Kidney epithelial cell (primary cell): Measurements from ENCODE around the gene SMYD2. TPM values are rescaled to one million over a fixed set of nuclear protein-coding genes. Genes with fewer than 3 reads are reported as not detected.

Experiments
- DNase-seq: peaks from one replicate; pipeline ENCODE4 v3.0.0-alpha.2; 2010; ENCODE audit warnings: low read depth
- H3K27me3 ChIP-seq: 2 replicates; pipeline ENCODE4 v1.6.0; 2011; ENCODE audit warnings: low read length; ENCODE audit not compliant: control insufficient read depth, insufficient read depth
- H3K36me3 ChIP-seq: 2 replicates; pipeline ENCODE4 v1.5.1; 2011; ENCODE audit warnings: low read length; ENCODE audit not compliant: control insufficient read depth, insufficient read depth
- H3K4me3 ChIP-seq: 2 replicates; pipeline ENCODE4 v1.5.1; 2011; ENCODE audit warnings: low read depth, mild to moderate bottlenecking, control low read depth, low read length
- total RNA-seq: library from RNA; depleted of rRNA; stranded (reverse); fragments of >200 nt; gene quantifications from 2 replicates; pipeline ENCODE4 v1.2.3, GENCODE V29; 2015
- TF ChIP-seq, protein P1 (sequence below): IDR thresholded peaks from 2 replicates; pipeline ENCODE4 v1.5.1; 2011; ENCODE audit warnings: mild to moderate bottlenecking, moderate library complexity, low read length, control low read depth, inconsistent platforms; ENCODE audit not compliant: insufficient read depth, poor library complexity, severe bottlenecking

SMYD2 gene
- total RNA-seq, 1 donor from 2014 or later = 54.7 TPM

DNA sequence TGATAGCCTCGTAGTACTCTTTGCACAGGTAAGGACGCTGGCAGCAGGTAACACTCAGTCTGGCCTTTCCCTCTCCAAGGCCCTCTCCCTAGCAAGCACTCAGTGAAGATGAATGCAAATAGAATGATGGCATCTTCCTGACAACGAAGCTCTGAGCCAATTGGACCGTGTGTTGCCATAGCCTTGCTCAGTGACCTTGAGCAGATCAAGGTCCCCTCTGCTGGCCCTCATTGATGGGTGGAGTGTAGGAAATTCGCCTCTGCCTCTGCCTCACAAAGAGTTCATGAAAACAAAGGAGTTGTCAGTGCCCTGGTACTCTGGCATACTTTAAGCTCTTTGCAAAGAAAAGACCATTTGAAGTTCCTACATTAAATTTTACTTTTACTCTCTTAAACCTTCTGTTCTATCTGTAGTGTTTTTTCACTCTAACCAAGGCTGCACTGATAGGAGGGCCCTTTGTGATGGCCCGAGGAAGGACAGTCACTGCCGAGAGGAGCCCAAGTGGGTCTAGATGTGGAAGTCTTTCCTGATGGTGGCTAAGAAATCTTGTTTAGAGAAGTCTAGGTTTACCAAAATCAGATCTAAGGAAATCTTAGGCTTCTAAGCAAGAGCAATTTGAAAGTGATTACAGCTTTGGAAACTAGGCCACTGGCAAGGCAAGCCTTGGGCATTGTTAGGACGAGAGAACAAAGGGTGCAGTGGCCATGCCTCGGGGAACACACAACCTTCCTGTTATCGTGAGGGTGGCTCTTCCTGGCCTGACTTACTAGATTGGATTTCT lies 38.2 kb downstream of the SMYD2 start:
- no peak for DNase-seq
- TF ChIP-seq, protein P1, sequence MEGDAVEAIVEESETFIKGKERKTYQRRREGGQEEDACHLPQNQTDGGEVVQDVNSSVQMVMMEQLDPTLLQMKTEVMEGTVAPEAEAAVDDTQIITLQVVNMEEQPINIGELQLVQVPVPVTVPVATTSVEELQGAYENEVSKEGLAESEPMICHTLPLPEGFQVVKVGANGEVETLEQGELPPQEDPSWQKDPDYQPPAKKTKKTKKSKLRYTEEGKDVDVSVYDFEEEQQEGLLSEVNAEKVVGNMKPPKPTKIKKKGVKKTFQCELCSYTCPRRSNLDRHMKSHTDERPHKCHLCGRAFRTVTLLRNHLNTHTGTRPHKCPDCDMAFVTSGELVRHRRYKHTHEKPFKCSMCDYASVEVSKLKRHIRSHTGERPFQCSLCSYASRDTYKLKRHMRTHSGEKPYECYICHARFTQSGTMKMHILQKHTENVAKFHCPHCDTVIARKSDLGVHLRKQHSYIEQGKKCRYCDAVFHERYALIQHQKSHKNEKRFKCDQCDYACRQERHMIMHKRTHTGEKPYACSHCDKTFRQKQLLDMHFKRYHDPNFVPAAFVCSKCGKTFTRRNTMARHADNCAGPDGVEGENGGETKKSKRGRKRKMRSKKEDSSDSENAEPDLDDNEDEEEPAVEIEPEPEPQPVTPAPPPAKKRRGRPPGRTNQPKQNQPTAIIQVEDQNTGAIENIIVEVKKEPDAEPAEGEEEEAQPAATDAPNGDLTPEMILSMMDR = no peak
- Histone ChIP-seq H3K27me3 (no peaks in the 10 kb centered on the region), H3K4me3 (no peak overlapping the region), H3K36me3 (no peaks in the 10 kb centered on the region)

DNA sequence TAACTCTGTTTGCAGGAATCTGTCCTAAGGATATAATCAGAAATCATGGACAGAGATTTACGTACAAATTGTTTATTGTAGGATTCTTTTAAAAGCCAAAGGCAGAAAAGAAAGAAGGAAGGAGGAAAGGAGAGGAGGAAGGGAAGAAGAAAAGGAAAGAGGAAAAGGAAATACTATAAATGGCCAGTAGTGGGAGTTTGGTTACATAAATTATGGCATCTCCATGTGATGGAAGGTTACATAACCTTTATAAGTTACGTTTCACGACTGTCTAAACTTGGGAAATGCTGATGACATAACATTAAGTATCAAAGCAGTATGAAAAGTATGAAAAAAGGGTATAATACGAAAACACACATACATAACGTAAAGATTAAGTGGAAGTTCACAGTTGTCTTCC lies 39.0 kb downstream of the SMYD2 start:
- H3K4me3 ChIP-seq = no peak overlapping the region

DNA sequence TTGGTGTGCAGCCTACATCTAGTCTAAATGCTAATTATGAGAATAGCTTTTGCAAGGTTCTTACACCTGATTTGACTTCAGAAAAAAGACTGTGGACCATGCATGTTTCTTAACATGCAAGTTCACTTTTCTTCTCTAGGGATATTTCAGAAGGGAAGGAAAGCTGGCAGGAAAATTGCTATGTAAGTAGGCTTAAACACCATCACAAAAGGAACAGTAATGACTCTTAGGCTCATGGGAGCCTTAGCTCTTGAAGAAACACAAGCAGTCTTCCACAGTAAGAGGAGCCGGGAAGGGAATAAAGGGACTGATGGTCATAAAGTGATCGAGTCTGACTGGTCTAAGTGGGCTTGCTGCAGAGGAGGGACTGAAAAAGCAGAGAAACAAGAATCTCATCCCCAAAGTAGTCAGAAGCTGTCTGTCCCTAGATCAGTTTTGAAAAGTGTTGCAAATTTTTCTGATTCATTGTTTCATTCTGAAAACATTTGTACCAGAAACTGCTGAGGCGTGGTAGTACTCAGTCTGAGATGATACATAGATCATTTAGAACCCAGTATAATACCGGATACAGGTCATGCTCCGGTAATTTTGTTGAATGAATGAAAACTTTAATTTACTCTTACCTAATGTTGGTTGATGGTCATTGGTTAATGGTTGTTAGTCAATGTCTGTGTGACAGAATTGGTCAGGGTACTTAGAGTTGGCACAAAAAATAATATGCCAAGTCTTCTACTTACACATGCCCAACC lies 40.9 kb downstream of the SMYD2 start:
- DNase-seq = no peak

More for the DNA sequence above, 39.0 kb downstream of the SMYD2 start:
- Histone ChIP-seq H3K27me3 (no peaks in the 10 kb centered on the region), H3K36me3 (no peaks in the 10 kb centered on the region)
- no peak for DNase-seq
- TF ChIP-seq, protein P1 = no peak

DNA sequence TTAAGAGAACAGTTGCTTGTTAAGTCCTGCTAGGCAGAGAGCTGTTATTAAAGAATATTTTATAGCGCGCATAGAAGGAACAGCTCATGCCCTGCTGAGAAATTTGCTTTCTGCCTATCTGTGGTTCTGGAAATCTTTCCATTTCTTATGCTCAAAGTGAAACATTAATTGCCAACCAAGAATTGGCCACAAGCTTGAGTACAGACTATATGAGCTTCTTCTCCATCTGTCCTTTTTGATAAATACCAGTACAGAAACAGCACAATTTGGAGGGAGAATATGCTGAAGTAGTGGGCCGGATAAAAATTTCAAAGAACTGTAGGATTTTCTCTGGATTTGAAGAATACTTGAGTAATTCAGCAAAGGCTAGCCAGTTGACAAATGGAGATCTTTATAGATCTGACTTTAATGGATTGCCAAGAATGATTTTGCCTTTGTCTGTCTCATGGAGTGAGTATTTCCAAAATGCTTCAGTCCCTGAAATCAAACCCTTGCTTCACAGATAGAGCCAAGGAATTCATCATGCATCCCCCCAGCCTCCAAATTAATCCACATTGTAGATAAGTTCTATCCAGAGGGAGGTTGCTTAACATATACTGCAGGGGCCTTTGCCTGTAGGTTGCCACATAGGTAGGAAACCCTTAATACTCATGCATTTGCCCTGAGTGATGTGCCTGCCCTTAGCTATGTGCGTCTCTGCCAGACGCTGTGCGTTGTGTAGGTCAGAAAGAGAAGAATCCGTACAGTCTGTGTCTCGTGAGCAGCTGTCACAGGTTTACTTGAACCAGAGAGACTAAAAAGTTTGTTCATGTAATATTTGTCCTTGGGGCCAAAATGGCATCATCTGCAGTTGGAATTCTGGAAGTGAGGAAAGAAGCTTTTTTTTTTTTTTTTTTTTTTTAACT lies 44.2 kb downstream of the SMYD2 start:
- H3K36me3 ChIP-seq = no peaks in the 10 kb centered on the region
- H3K27me3 ChIP-seq = no peaks in the 10 kb centered on the region
- no peak for DNase-seq
- no peak overlapping the region for H3K4me3 ChIP-seq
- TF ChIP-seq, protein P1 = no peak

More for the DNA sequence above, 40.9 kb downstream of the SMYD2 start:
- Histone ChIP-seq H3K27me3 (no peaks in the 10 kb centered on the region), H3K4me3 (no peak overlapping the region), H3K36me3 (no peaks in the 10 kb centered on the region)
- TF ChIP-seq, protein P1 = no peak

DNA sequence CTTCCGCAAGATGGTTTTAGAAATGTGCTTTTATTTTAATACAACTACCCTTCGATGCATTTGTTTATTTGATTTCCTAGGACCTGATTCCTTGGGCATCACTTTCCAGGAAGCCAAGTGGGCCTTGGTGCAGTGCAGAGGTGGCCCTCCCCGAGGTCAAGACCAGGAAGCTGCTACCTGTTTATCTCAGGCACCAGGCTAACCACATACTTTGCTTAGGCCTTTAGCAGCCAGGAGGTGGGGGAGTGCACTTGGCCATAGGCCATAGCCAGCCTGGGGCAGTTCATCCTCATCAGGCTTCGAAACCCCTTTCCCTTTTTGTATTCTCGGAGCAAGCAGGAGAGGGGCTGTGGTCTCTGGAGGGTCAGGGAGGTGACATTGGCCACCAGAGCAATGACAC lies 45.4 kb downstream of the SMYD2 start:
- Histone ChIP-seq H3K36me3 (no peaks in the 10 kb centered on the region), H3K27me3 (no peaks in the 10 kb centered on the region), H3K4me3 (no peak overlapping the region)
- DNase-seq = no peak
- TF ChIP-seq, protein P1 = no peak
